HG02610 (cell line): ENCODE measurements around the gene ACTL10.

ENCODE experiments used
- ATAC-seq: cut with Tn5 transposase; IDR thresholded peaks from one replicate; pipeline ENCODE4 v1.9.1; 2021; ENCODE audit warnings: mild to moderate bottlenecking, moderate library complexity; ENCODE audit not compliant: unreplicated experiment

Gene ACTL10

DNA sequence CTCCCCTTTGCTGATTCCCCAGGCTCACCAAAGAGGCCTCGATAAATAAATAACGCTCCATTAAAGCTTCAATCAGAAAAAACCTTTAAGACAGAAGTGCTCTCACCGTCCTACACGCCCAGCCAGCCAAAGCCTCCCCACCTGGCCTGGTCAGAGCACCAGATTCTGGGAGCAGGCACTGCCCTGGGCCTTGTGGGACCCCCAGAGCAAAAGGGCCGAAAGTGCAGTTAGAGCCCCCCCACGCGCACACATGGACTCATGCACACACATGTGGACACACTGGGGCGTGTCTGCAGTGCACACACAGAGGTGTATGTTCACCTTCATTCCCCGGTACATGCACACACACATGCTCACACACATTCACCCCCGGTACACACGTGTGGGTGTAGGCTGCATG, 9.4 kb downstream of the ACTL10 start:
- no peak for ATAC-seq

GRCh38 chr20:33676652-33677645, 10.2 kb downstream of the ACTL10 start:
- ATAC-seq, result no peak

DNA sequence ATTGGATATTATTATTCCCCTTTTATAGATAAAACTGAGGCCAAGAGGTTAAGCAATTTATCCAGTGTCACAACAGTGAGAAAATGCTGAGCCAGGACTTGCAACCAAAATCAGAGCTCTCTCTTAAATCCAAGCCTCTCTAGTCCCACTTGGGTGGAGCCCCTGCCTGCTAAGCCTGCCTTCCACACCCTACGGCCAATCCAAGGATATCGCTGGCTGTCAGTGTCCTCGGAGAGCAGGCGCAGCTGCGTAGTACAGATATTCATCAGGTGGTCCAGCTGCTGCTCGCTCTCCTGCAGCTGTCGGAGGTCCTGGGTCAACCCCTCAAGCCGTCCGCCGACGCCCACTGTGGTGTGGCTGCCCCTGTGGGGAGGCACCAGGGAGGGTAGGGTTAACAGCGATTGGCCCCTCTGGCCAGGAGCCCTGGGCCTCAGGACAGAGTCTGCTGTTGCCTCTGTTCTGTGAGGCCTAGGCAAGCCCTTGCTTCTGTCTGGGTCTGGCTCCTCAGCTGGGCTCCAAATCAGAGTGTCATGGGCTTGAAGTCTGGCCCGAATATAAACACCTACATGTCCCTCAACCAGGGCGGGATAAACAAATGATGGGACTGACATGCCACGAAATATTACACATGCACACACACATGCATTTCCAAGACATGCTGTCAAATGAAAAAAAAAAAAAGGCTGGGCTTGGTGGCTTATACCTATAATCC, 11.4 kb downstream of the ACTL10 start:
- no peak for ATAC-seq

DNA sequence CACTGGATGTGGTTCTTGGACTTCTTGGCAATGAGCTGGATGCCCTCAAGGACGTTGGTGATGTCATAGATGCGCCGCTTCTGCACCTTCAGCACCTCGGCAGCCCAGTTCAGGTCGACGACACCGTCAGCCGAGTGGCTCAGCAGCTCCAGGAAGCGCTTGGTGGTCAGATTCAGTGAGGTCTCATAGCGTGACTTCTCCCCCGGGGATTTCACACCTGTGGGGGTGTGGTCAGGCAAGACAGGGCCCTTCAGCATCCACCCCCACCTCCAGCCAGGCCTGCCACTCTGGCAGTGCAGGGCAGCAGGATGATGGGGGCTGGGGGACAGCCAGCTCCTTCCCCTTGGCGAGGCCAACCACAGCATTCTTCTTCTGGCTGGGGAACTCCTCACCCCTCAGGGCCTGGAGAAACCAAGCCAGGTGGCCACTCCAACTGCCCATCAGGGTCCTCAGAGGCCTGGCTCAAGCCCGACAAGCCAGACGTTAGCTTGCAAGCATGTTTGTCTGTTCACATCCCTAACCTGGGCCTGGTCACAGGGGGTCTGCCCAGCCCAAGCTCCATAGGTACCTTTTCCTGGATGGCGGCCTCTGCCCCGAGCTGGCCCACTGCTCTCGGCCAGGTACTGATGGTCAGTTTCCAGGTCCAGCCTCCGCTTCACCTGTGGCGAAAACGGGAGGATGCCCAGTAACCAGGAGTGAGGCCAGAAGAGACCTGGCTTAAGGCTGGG, 13.2 kb downstream of the ACTL10 start:
- no peak for ATAC-seq

DNA sequence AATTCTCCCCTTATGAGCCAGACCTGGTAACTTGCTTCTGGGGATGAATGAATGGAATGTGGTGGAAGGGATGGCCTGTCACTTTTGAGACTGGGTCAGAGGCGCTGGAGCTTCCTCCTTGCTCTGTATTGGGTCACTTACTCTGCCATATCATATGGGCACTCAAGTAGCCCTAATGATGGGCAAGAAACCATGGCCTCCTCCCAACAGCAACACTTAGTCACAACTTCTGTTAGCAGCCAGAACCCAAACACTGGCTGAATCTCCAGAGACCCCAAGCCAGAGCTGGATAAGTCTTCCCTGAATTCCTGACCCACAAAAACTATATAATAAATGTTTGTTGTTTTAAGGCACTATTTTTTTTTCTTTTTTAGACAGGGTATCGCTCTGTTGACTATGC, 13.9 kb downstream of the ACTL10 start:
- no peak for ATAC-seq

DNA sequence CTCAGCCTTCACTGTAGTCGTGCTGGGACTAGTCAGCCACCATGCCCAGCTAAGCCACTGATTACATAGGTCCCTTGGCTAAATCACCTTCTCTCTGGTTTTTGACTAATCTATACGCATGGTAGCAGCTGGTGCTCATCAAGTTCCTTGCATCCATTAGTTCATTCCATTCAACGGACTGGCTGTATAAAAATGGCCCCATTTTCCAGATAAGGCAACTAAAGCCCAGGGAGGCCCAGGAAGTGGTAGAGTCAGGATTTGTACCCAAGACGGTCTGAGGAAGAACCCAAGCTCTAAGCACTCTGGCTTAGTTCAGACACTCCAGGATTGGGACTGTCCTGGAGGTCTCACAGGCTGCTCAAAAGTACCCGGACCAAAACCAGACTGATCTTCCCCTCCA, 14.5 kb downstream of the ACTL10 start:
- no peak for ATAC-seq

DNA sequence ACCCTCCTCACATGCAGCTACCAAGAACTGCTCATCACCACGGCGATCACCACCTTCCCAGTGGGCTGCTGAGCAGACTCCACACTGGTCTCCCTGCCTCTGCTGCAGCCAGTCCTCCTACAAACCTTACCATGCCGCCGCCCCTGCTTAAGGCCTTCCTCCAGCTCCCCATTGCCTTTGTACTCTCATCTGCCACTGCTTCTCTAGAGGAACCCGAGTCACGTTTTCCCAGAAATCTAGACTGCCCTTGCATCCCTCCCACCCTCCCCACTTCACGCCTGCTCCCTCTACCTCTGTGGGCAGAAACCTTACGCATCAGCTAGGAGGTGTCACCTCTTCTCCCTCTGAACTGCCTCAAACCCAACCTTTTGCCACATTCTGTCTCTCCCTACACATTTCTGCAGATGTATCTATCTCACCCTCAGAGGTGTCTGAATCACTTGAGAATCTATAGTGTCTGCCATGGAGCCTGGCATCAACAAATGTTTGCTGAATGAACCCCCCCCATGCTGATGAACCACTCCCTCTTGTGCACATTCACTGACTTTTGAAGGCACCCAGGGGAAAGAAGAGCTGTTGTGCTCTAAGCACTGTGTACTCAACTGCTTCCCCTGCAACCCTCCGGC, 15.1 kb downstream of the ACTL10 start:
- no peak for ATAC-seq

- no peak for ATAC-seq
Observed at GRCh38 chr20:33684533-33685327, 18.0 kb downstream of the ACTL10 start.

GRCh38 chr20:33685328-33686099, 18.8 kb downstream of the ACTL10 start:
- ATAC-seq, result peak; percentile 34

- peak; percentile 89 for ATAC-seq
Observed at GRCh38 chr20:33686100-33686983, 19.6 kb downstream of the ACTL10 start, which contains the start of gene E2F1. E2F1 (minus strand) TSS chr20:33686385; CDS start chr20:33686264, 121 bp downstream.

GRCh38 chr20:33686984-33687366, 20.2 kb downstream of the ACTL10 start:
- ATAC-seq, result no peak

- ATAC-seq, result no peak
Observed at GRCh38 chr20:33687370-33687915, 20.7 kb downstream of the ACTL10 start.

- no peak for ATAC-seq
Observed at GRCh38 chr20:33687993-33688937, 21.5 kb downstream of the ACTL10 start.

DNA sequence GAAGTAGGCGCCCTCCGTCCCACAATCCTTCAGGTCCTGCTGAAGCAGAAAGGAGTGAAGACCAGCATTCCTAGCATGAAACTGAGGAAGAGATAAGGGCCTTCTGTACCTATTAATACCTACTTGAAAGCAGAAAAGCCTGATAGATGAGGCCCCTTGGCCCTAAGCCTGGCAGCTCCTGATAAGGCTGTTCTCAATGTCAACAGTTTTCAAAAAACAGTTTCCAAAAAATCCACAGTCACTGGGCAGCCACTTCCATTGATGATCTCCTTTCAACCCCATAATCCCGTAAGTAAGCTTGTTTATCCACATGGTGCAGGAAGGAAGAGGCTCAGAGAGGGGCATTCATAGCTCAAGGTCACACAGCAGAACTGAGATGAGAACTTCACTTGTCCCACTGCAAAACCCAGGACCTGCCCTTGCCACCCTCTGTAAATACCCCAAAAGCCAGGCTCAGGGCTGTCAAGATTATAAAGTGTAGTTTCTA, 22.2 kb downstream of the ACTL10 start:
- ATAC-seq, result no peak

DNA sequence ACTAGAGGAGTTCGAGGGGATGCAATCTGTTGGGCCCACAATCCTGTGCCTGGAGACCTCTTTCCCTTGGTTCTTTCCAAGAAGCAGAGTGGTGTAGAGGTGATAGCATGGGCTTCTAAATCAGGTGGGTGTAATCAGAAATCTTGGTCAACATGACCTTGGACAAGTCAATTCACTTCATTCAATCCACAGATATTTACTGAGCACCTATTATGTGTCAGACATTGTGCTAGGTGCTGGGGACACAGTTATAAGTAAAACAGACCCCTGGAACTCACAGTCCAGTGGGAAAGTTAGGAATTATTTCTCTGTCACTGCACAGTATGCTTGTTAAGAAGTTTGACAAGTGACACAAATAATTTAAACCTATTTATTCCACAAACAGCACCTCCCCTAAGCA, 22.8 kb downstream of the ACTL10 start:
- ATAC-seq, result no peak

GRCh38 chr20:33689973-33690372, 23.2 kb downstream of the ACTL10 start:
- no peak for ATAC-seq

DNA sequence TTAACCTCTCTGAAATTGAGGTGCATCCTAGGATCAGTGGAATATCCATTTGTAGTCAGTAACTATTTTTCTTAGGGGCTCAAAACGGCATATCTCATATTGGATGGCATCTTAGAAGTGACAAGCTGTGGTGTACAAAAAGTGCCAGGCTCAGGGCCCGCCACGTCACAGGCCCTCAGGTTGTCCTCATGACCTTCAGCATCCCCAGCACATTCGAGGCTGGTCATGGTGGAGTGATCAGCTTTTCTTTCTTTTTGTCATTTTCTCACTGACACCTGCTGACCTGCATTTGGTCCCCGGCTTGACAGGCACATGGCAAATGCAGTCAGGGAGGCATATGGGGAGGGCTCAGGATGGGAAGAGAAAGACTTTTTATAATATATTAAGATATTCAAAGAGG, 26.5 kb downstream of the ACTL10 start:
- ATAC-seq, result no peak
